A673 (cell line): Measurements from ENCODE around the gene GGTA1. TPM values are rescaled to one million over a fixed set of nuclear protein-coding genes. Genes with fewer than 3 reads are reported as not detected.

Experiments
- BruUV-seq: library from RNA; stranded (reverse); fragments of 400-500 nt; replicated peaks from 2 replicates; lab custom pipeline; 2021; lab: Mats Ljungman, UMichigan
- CTCF ChIA-PET: fragments of 300-600 bp; sonication (Branson Sonifier 250); formaldehyde crosslinking; loops from one replicate; lab custom pipeline; 2022; ENCODE audit warnings: antibody characterized with exemption; lab: Charles Lee
- POLR2A ChIA-PET: fragments of 300-600 bp; sonication (Branson Sonifier 250); formaldehyde crosslinking; loops from one replicate; lab custom pipeline; 2022; ENCODE audit warnings: antibody characterized with exemption; ENCODE audit not compliant: low non-redundant PET; lab: Charles Lee
- DNase-seq: peaks from one replicate; pipeline ENCODE4 v3.0.0-alpha.2; 2015; ENCODE audit warnings: low spot score
- H3K27ac ChIP-seq: fragments of 200-600 bp; sonication (generic); 2 replicates; pipeline ENCODE4 v1.5.1; 2016; ENCODE audit warnings: mixed run types, low read depth, mild to moderate bottlenecking, mixed read lengths, antibody characterized with exemption, low read length; ENCODE audit not compliant: poor library complexity, severe bottlenecking
- H3K27me3 ChIP-seq: fragments of 200-600 bp; sonication (generic); replicated peaks from 2 replicates; pipeline ENCODE4 v1.6.1; 2017; ENCODE audit warnings: mixed run types, low read depth, mild to moderate bottlenecking, mixed read lengths, antibody characterized with exemption, low read length; ENCODE audit not compliant: insufficient read depth, poor library complexity
- H3K36me3 ChIP-seq: fragments of 200-600 bp; sonication (generic); 2 replicates; pipeline ENCODE4 v1.6.1; 2016; ENCODE audit warnings: mixed run types, mild to moderate bottlenecking, mixed read lengths, antibody characterized with exemption, low read length; ENCODE audit not compliant: insufficient read depth, poor library complexity, severe bottlenecking
- H3K4me1 ChIP-seq: fragments of 200-600 bp; sonication (generic); 2 replicates; pipeline ENCODE4 v1.6.1; 2017; ENCODE audit warnings: mixed run types, mild to moderate bottlenecking, mixed read lengths, antibody characterized with exemption, low read length; ENCODE audit not compliant: insufficient read depth, poor library complexity, severe bottlenecking
- H3K4me3 ChIP-seq: fragments of 200-600 bp; sonication (generic); 2 replicates; pipeline ENCODE4 v1.5.1; 2016; ENCODE audit warnings: low read depth, mixed run types, mild to moderate bottlenecking, mixed read lengths, low read length; ENCODE audit not compliant: poor library complexity, severe bottlenecking
- H3K9me3 ChIP-seq: fragments of 200-600 bp; sonication (generic); 2 replicates; pipeline ENCODE4 v1.6.1; 2016; ENCODE audit warnings: mixed run types, low read depth, mild to moderate bottlenecking, mixed read lengths, antibody characterized with exemption, low read length; ENCODE audit not compliant: poor library complexity, severe bottlenecking
- CTCF ChIP-seq: fragments of 300-800, 200-600 bp; sonication (generic); conservative IDR thresholded peaks from 2 replicates; pipeline ENCODE4 v1.5.1; 2017; ENCODE audit warnings: low read depth, mild to moderate bottlenecking, antibody characterized with exemption, low read length, moderate library complexity, mixed read lengths
- EZH2 ChIP-seq: fragments of 200-600 bp; sonication (generic); IDR thresholded peaks from 2 replicates; pipeline ENCODE4 v1.6.1; 2017; ENCODE audit warnings: borderline replicate concordance, low read depth, mild to moderate bottlenecking, mixed read lengths, antibody characterized with exemption, low read length; ENCODE audit not compliant: poor library complexity, severe bottlenecking
- intact Hi-C: fragments of 100-400 bp; cut with micrococcal nuclease; formaldehyde crosslinking; loops from one replicate; pipeline ENCODE4 v1.10.0; 2022; ENCODE audit not compliant: unreplicated experiment
- total RNA-seq: library from RNA; stranded (reverse); gene quantifications from 2 replicates; pipeline ENCODE4 v1.2.3, GENCODE V29; 2021

GGTA1 gene
- total RNA-seq, 1 experiment from 2014 or later: not detected

- BruUV-seq: no TSS peak
- Histone ChIP-seq H3K9me3 (no peaks in the 10 kb centered on the region), H3K27ac (no peak overlapping the region), H3K4me1 (no peaks in the 10 kb centered on the region), H3K4me3 (no peak overlapping the region), H3K27me3 (peaks cover 17% of the 10 kb centered on the region), H3K36me3 (no peaks in the 10 kb centered on the region)
- intact Hi-C loops: no loop called here
- ChIA-PET CTCF (no interaction called here), POLR2A (no interaction called here)
- TF ChIP-seq CTCF (no peak), EZH2 (no peak)
- DNase-seq: no peak
These were observed 46.3 kb downstream of the GGTA1 start for GRCh38 chr9:121453232-121453892.

GRCh38 chr9:121452085-121452484 lies 47.6 kb downstream of the GGTA1 start:
- ChIA-PET POLR2A (no interaction called here), CTCF (no interaction called here)
- no peaks in the 10 kb centered on the region for H3K9me3 ChIP-seq
- peaks cover 16% of the 10 kb centered on the region for H3K27me3 ChIP-seq
- TF ChIP-seq CTCF (no peak), EZH2 (no peak)
- intact Hi-C loops: no loop called here
- BruUV-seq: no TSS peak
- H3K4me1 ChIP-seq: peaks cover 6% of the 10 kb centered on the region
- no peaks in the 10 kb centered on the region for H3K36me3 ChIP-seq
- H3K4me3 ChIP-seq: no peak overlapping the region
- no peak overlapping the region for H3K27ac ChIP-seq
- no peak for DNase-seq

- no peak overlapping the region for H3K27ac ChIP-seq
- no TSS peak for BruUV-seq
- no peak for DNase-seq
- H3K9me3 ChIP-seq: no peaks in the 10 kb centered on the region
- H3K4me1 ChIP-seq: peaks cover 7% of the 10 kb centered on the region
- TF ChIP-seq EZH2 (no peak), CTCF (no peak)
- intact Hi-C loops: no loop called here
- ChIA-PET CTCF (no interaction called here), POLR2A (no interaction called here)
- no peaks in the 10 kb centered on the region for H3K36me3 ChIP-seq
- no peak overlapping the region for H3K4me3 ChIP-seq
- peaks cover 12% of the 10 kb centered on the region for H3K27me3 ChIP-seq
These were observed 48.1 kb downstream of the GGTA1 start for GRCh38 chr9:121451586-121451985.
